Glutamatergic neuron (in vitro differentiated cells): ENCODE data around the gene KCNK13. TPM values are rescaled to one million over a fixed set of nuclear protein-coding genes. Genes with fewer than 3 reads are reported as not detected.

Source experiments
- DNase-seq: peaks from one replicate; pipeline ENCODE4 v3.0.0; 2022
- H3K27ac Mint-ChIP-seq: one replicate; pipeline ENCODE4 v1.8.0; 2020; ENCODE audit warnings: mild to moderate bottlenecking, mixed read lengths, inconsistent platforms; ENCODE audit not compliant: unreplicated experiment
- H3K27me3 Mint-ChIP-seq: one replicate; pipeline ENCODE4 v1.8.0; 2020; ENCODE audit warnings: mild to moderate bottlenecking, moderate library complexity, mixed read lengths, inconsistent platforms; ENCODE audit not compliant: unreplicated experiment
- H3K36me3 Mint-ChIP-seq: one replicate; pipeline ENCODE4 v1.8.0; 2020; ENCODE audit warnings: mild to moderate bottlenecking, mixed read lengths, inconsistent platforms; ENCODE audit not compliant: unreplicated experiment
- H3K4me1 Mint-ChIP-seq: one replicate; pipeline ENCODE4 v1.8.0; 2020; ENCODE audit warnings: mild to moderate bottlenecking, low read depth, mixed read lengths, inconsistent platforms; ENCODE audit not compliant: unreplicated experiment
- H3K4me3 Mint-ChIP-seq: one replicate; pipeline ENCODE4 v1.8.0; 2020; ENCODE audit warnings: mild to moderate bottlenecking, mixed read lengths, inconsistent platforms; ENCODE audit not compliant: unreplicated experiment
- H3K9me3 Mint-ChIP-seq: one replicate; pipeline ENCODE4 v1.8.0; 2020; ENCODE audit warnings: mild to moderate bottlenecking, moderate library complexity, mixed read lengths, inconsistent platforms; ENCODE audit not compliant: unreplicated experiment
- total RNA-seq: library from RNA; stranded (reverse); fragmentation: NEBNext Ultra II Directional; extraction: Animal tissue kit (Norgen Biotek cat#: 25700); gene quantifications from one replicate; pipeline ENCODE4 v1.2.1, GENCODE V29; 2021; ENCODE audit not compliant: unreplicated experiment
- TF ChIP-seq, protein P1 (sequence below): fragments of 200-600 bp; sonication (generic); IDR thresholded peaks from one replicate; pipeline ENCODE4 v1.5.0; 2021; ENCODE audit not compliant: partially characterized antibody, unreplicated experiment

KCNK13 gene
- total RNA-seq, 1 donor from 2014 or later = not detected

DNA sequence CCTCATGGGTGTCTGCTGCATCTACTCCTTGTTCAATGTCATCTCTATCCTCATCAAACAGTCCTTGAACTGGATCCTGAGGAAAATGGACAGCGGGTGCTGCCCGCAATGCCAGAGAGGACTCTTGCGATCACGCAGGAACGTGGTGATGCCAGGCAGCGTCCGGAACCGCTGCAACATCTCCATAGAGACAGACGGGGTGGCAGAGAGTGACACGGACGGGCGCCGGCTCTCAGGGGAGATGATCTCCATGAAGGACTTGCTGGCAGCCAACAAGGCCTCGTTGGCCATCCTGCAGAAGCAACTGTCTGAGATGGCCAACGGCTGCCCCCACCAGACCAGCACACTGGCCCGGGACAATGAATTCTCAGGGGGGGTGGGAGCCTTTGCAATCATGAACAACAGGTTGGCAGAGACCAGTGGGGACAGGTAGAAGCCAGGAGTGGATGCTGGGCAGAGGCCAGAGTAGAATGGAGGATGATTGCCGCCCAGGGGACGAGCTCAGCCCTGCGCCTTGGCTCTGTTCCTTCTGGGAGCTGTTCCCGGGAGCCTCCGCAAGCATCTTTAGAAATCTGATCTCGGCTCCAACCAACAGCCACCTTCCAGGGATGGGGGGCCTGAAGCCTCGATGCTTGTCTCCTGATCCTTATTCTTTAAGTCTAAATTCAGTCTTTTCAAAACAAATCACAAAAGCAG, 122.9 kb downstream of the KCNK13 start:
- DNase-seq = no peak
- no peaks in the 10 kb centered on the region for H3K36me3 Mint-ChIP-seq

DNA sequence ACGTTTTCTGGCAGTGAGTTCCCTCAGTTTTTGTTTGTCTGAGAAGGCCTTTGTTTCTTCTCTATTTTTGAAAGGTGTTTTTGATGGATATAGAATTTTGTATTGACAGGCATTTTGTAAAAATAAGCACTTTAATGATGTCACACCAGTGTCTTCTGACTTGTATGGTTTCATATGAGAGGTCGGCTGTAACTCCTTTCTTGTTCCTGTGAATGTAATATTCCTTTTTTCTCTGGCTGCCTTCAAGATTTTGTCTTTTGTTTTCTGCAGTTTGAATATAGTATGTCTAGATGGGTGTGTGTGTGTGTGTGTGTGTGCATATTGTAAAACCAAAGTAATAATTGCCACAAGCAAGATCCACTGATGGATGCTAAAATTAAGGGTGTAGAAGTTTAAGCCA, 126.8 kb downstream of the KCNK13 start:
- peaks cover 6% of the 10 kb centered on the region for H3K36me3 Mint-ChIP-seq
- H3K27me3 Mint-ChIP-seq = no peaks in the 10 kb centered on the region

More for the DNA sequence above, 122.9 kb downstream of the KCNK13 start:
- H3K4me3 Mint-ChIP-seq = no peak overlapping the region
- TF ChIP-seq, protein P1, sequence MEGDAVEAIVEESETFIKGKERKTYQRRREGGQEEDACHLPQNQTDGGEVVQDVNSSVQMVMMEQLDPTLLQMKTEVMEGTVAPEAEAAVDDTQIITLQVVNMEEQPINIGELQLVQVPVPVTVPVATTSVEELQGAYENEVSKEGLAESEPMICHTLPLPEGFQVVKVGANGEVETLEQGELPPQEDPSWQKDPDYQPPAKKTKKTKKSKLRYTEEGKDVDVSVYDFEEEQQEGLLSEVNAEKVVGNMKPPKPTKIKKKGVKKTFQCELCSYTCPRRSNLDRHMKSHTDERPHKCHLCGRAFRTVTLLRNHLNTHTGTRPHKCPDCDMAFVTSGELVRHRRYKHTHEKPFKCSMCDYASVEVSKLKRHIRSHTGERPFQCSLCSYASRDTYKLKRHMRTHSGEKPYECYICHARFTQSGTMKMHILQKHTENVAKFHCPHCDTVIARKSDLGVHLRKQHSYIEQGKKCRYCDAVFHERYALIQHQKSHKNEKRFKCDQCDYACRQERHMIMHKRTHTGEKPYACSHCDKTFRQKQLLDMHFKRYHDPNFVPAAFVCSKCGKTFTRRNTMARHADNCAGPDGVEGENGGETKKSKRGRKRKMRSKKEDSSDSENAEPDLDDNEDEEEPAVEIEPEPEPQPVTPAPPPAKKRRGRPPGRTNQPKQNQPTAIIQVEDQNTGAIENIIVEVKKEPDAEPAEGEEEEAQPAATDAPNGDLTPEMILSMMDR = no peak
- no peaks in the 10 kb centered on the region for H3K27me3 Mint-ChIP-seq
- H3K9me3 Mint-ChIP-seq = peaks cover 2% of the 10 kb centered on the region
- no peak overlapping the region for H3K27ac Mint-ChIP-seq
- H3K4me1 Mint-ChIP-seq = no peaks in the 10 kb centered on the region

DNA sequence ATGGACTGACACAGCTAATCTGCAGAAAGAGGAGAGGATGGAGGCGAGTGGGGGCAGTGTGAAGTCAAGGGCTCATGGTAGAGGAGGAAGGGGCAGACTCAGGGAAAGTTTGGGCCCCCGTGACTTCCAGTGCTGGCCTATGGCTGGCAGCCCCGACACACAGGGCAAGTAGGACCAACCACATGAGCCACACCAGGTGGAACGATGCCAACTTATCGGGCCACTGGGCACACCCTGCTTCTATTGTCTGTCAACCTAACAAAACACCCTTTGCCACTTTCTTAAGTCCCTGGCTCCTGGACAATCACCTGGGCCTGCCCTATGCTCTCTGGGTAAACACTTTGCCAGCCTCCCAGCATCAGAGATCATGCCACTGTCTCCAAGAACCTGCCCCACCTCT, 129.4 kb downstream of the KCNK13 start:
- DNase-seq = no peak
- Mint-ChIP-seq H3K9me3 (peaks cover 2% of the 10 kb centered on the region), H3K4me3 (no peak overlapping the region), H3K27me3 (no peaks in the 10 kb centered on the region), H3K27ac (no peak overlapping the region), H3K36me3 (peaks cover 6% of the 10 kb centered on the region), H3K4me1 (no peaks in the 10 kb centered on the region)
- TF ChIP-seq, protein P1 = no peak

More for the DNA sequence above, 126.8 kb downstream of the KCNK13 start:
- Mint-ChIP-seq H3K4me3 (no peak overlapping the region), H3K9me3 (peaks cover 2% of the 10 kb centered on the region), H3K4me1 (no peaks in the 10 kb centered on the region), H3K27ac (no peak overlapping the region)
- no peak for DNase-seq
- TF ChIP-seq, protein P1 = no peak

DNA sequence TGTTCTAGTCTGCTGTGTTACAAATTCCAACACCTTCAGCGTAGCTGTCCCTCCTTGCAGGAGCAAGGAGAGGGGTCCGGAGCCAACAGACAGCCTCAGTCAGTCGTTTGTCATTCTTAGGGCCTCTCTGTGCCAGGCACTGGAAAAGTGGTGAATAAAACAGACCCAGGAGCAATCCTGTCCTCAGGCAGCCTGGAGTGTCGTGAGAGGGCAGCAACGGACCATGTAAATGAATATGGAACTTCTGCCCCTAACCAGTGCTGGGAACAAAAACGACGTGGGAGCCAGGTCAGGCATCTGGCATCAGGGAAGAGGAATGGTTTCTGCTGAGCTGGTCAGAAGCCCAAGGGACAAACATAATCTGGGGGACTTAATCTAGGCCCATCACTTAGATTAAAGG, 129.8 kb downstream of the KCNK13 start:
- Mint-ChIP-seq H3K27me3 (no peaks in the 10 kb centered on the region), H3K9me3 (peaks cover 2% of the 10 kb centered on the region), H3K4me3 (no peak overlapping the region), H3K36me3 (peaks cover 6% of the 10 kb centered on the region), H3K27ac (no peak overlapping the region), H3K4me1 (no peaks in the 10 kb centered on the region)
- TF ChIP-seq, protein P1 = no peak
- DNase-seq = no peak

DNA sequence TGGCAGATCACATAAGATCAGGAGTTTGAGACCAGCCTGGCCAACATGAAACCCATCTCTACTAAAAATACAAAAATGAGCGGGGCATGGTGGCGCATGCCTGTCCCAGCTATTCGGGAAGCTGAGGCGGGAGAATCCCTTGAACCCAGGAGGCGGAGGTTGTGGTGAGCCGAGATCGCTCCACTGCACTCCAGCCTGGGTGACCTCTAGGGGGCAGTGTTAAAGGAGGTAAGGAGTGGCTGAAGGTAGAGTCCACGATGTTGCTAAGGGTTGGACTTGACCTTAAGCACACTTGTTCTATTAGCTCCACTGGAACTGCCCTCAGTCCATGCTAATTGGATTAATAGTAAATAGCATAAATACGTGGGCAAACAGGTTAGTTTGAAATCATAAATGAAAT, 132.1 kb downstream of the KCNK13 start:
- H3K27ac Mint-ChIP-seq = no peak overlapping the region
- H3K4me1 Mint-ChIP-seq = no peaks in the 10 kb centered on the region
- H3K4me3 Mint-ChIP-seq = no peak overlapping the region
- TF ChIP-seq, protein P1 = peak; percentile 46
- no peaks in the 10 kb centered on the region for H3K9me3 Mint-ChIP-seq
- H3K27me3 Mint-ChIP-seq = no peaks in the 10 kb centered on the region
- DNase-seq = peak; percentile 28
- H3K36me3 Mint-ChIP-seq = peaks cover 6% of the 10 kb centered on the region
